Activated CD4-positive, alpha-beta T cell treated with anti-CD3 and anti-CD28 coated beads, Interleukin-2, amount 10 ng/mL, durations not matched to agents 7 days and 5 days (primary cell): Measurements from ENCODE around the gene ADAMTS2. TPM values are rescaled to one million over a fixed set of nuclear protein-coding genes. Genes with fewer than 3 reads are reported as not detected.

ENCODE experiments used
- CTCF ChIA-PET: fragments of 350-600 bp; sonication (Branson Sonifier 250); formaldehyde crosslinking; loops from one replicate; lab custom pipeline; 2021; ENCODE audit warnings: antibody characterized with exemption; lab: Charles Lee
- POLR2A ChIA-PET: fragments of 350-600 bp; sonication (Branson Sonifier 250); formaldehyde crosslinking; loops from one replicate; lab custom pipeline; 2021; ENCODE audit warnings: antibody characterized with exemption; lab: Charles Lee
- DNase-seq: peaks from one replicate; pipeline ENCODE4 v3.0.0-alpha.2; 2020
- H3K27ac Mint-ChIP-seq: one replicate; pipeline ENCODE4 v1.8.0; 2021; ENCODE audit warnings: mild to moderate bottlenecking, moderate library complexity, mixed read lengths
- H3K27me3 Mint-ChIP-seq: one replicate; pipeline ENCODE4 v1.8.0; 2021; ENCODE audit warnings: mixed read lengths
- H3K36me3 Mint-ChIP-seq: one replicate; pipeline ENCODE4 v1.8.0; 2021; ENCODE audit warnings: low read depth, mixed read lengths
- H3K4me1 Mint-ChIP-seq: one replicate; pipeline ENCODE4 v1.8.0; 2021; ENCODE audit warnings: mixed read lengths
- H3K4me3 Mint-ChIP-seq: one replicate; pipeline ENCODE4 v1.8.0; 2021; ENCODE audit warnings: mild to moderate bottlenecking, moderate library complexity, mixed read lengths
- H3K9me3 Mint-ChIP-seq: one replicate; pipeline ENCODE4 v1.8.0; 2021; ENCODE audit warnings: mixed read lengths
- total RNA-seq, 2 experiments: library from RNA; stranded (reverse); gene quantifications; one replicate each; pipeline ENCODE4 v1.2.3, GENCODE V29; 2021

The ADAMTS2 gene
- total RNA-seq, 2 experiments from 2014 or later = not detected

GRCh38 chr5:179345183-179345432 is 153 bp downstream of the ADAMTS2 start:
- Mint-ChIP-seq H3K4me3 (no peak overlapping the region), H3K4me1 (peaks cover 3% of the 10 kb centered on the region), H3K27ac (no peak overlapping the region), H3K27me3 (peaks cover 49% of the 10 kb centered on the region), H3K9me3 (no peaks in the 10 kb centered on the region), H3K36me3 (no peaks in the 10 kb centered on the region)
- ChIA-PET POLR2A (no interaction called here), CTCF (no interaction called here)
- DNase-seq = no peak

GRCh38 chr5:179344431-179345182 is 654 bp downstream of the ADAMTS2 start:
- Mint-ChIP-seq H3K9me3 (no peaks in the 10 kb centered on the region), H3K4me3 (no peak overlapping the region), H3K27me3 (peaks cover 49% of the 10 kb centered on the region), H3K36me3 (no peaks in the 10 kb centered on the region), H3K4me1 (peaks cover 3% of the 10 kb centered on the region), H3K27ac (no peak overlapping the region)
- ChIA-PET POLR2A (no interaction called here), CTCF (no interaction called here)
- DNase-seq = no peak

- no peak overlapping the region for H3K27ac Mint-ChIP-seq
- peaks cover 3% of the 10 kb centered on the region for H3K4me1 Mint-ChIP-seq
- no peak for DNase-seq
- H3K9me3 Mint-ChIP-seq = no peaks in the 10 kb centered on the region
- ChIA-PET POLR2A (no interaction called here), CTCF (no interaction called here)
- H3K36me3 Mint-ChIP-seq = no peaks in the 10 kb centered on the region
- no peak overlapping the region for H3K4me3 Mint-ChIP-seq
- peaks cover 46% of the 10 kb centered on the region for H3K27me3 Mint-ChIP-seq
Measured at GRCh38 chr5:179343719-179344430, 1.4 kb downstream of the ADAMTS2 start.

- no peak overlapping the region for H3K27ac Mint-ChIP-seq
- H3K4me3 Mint-ChIP-seq = no peak overlapping the region
- no peaks in the 10 kb centered on the region for H3K36me3 Mint-ChIP-seq
- CTCF ChIA-PET = no interaction called here
- peaks cover 3% of the 10 kb centered on the region for H3K4me1 Mint-ChIP-seq
- DNase-seq = no peak
- POLR2A ChIA-PET = no interaction called here
- H3K9me3 Mint-ChIP-seq = no peaks in the 10 kb centered on the region
- H3K27me3 Mint-ChIP-seq = peaks cover 42% of the 10 kb centered on the region
Measured at GRCh38 chr5:179343021-179343718, 2.1 kb downstream of the ADAMTS2 start.

- POLR2A ChIA-PET = no interaction called here
Measured at GRCh38 chr5:179342577-179342976, 2.7 kb downstream of the ADAMTS2 start.

GRCh38 chr5:179340465-179340864 is 4.8 kb downstream of the ADAMTS2 start:
- ChIA-PET POLR2A (no interaction called here), CTCF (no interaction called here)
- peaks cover 3% of the 10 kb centered on the region for H3K4me1 Mint-ChIP-seq
- H3K27me3 Mint-ChIP-seq = peaks cover 18% of the 10 kb centered on the region
- H3K27ac Mint-ChIP-seq = no peak overlapping the region
- H3K36me3 Mint-ChIP-seq = no peaks in the 10 kb centered on the region
- DNase-seq = no peak
- no peaks in the 10 kb centered on the region for H3K9me3 Mint-ChIP-seq
- H3K4me3 Mint-ChIP-seq = no peak overlapping the region

More at GRCh38 chr5:179342577-179342976, 2.7 kb downstream of the ADAMTS2 start:
- DNase-seq = no peak
- no peaks in the 10 kb centered on the region for H3K36me3 Mint-ChIP-seq
- H3K27me3 Mint-ChIP-seq = peaks cover 36% of the 10 kb centered on the region
- no peak overlapping the region for H3K27ac Mint-ChIP-seq
- CTCF ChIA-PET = no interaction called here
- H3K9me3 Mint-ChIP-seq = no peaks in the 10 kb centered on the region
- peaks cover 3% of the 10 kb centered on the region for H3K4me1 Mint-ChIP-seq
- H3K4me3 Mint-ChIP-seq = no peak overlapping the region

GRCh38 chr5:179339996-179340395 is 5.3 kb downstream of the ADAMTS2 start:
- peaks cover 3% of the 10 kb centered on the region for H3K4me1 Mint-ChIP-seq
- no peaks in the 10 kb centered on the region for H3K9me3 Mint-ChIP-seq
- H3K27me3 Mint-ChIP-seq = peaks cover 18% of the 10 kb centered on the region
- H3K36me3 Mint-ChIP-seq = no peaks in the 10 kb centered on the region
- no peak overlapping the region for H3K4me3 Mint-ChIP-seq
- DNase-seq = no peak
- ChIA-PET POLR2A (no interaction called here), CTCF (no interaction called here)
- H3K27ac Mint-ChIP-seq = no peak overlapping the region

- ChIA-PET POLR2A (no interaction called here), CTCF (no interaction called here)
- Mint-ChIP-seq H3K4me3 (no peak overlapping the region), H3K4me1 (peaks cover 3% of the 10 kb centered on the region), H3K27me3 (peaks cover 18% of the 10 kb centered on the region), H3K36me3 (no peaks in the 10 kb centered on the region), H3K27ac (no peak overlapping the region), H3K9me3 (no peaks in the 10 kb centered on the region)
- no peak for DNase-seq
Measured at GRCh38 chr5:179339081-179339480, 6.2 kb downstream of the ADAMTS2 start.

GRCh38 chr5:179337796-179338676 is 7.2 kb downstream of the ADAMTS2 start:
- H3K36me3 Mint-ChIP-seq = no peaks in the 10 kb centered on the region
- peaks cover under 1% of the 10 kb centered on the region for H3K4me1 Mint-ChIP-seq

GRCh38 chr5:179336871-179337795 is 8.1 kb downstream of the ADAMTS2 start:
- Mint-ChIP-seq H3K36me3 (no peaks in the 10 kb centered on the region), H3K27ac (no peak overlapping the region), H3K4me1 (no peaks in the 10 kb centered on the region), H3K27me3 (peaks cover 4% of the 10 kb centered on the region), H3K9me3 (no peaks in the 10 kb centered on the region), H3K4me3 (no peak overlapping the region)
- DNase-seq = no peak
- CTCF ChIA-PET = no interaction called here
- POLR2A ChIA-PET = no interaction called here

More at GRCh38 chr5:179337796-179338676, 7.2 kb downstream of the ADAMTS2 start:
- POLR2A ChIA-PET = no interaction called here
- Mint-ChIP-seq H3K4me3 (no peak overlapping the region), H3K27ac (no peak overlapping the region), H3K27me3 (peaks cover 13% of the 10 kb centered on the region), H3K9me3 (no peaks in the 10 kb centered on the region)
- DNase-seq = no peak
- CTCF ChIA-PET = no interaction called here

GRCh38 chr5:179336126-179336870 is 9.0 kb downstream of the ADAMTS2 start:
- Mint-ChIP-seq H3K27ac (no peak overlapping the region), H3K36me3 (no peaks in the 10 kb centered on the region), H3K4me3 (no peak overlapping the region), H3K4me1 (no peaks in the 10 kb centered on the region), H3K27me3 (no peaks in the 10 kb centered on the region), H3K9me3 (no peaks in the 10 kb centered on the region)
- ChIA-PET CTCF (no interaction called here), POLR2A (no interaction called here)
- DNase-seq = no peak
